ENCODE measurements around the gene BRD1. TPM values are rescaled to one million over a fixed set of nuclear protein-coding genes. Genes with fewer than 3 reads are reported as not detected.

Gene BRD1
- total RNA-seq, 4 donors from 2014 or later = 69.3 to 116 (median 81.1) TPM

- no peaks in the 10 kb centered on the region for H3K27me3 ChIP-seq
- peaks cover 73% of the 10 kb centered on the region for H3K36me3 ChIP-seq
- no peaks in the 10 kb centered on the region for H3K9me3 ChIP-seq
- no peak overlapping the region for H3K4me3 ChIP-seq
- no peak for TF ChIP-seq EP300 (IDR thresholded peaks at IDR 0.05)
- TF ChIP-seq POLR2A (IDR thresholded peaks at IDR 0.05) = no peak
- no peak for TF ChIP-seq POLR2AphosphoS5 (IDR thresholded peaks at IDR 0.05)
- no peak for TF ChIP-seq CTCF (IDR thresholded peaks at IDR 0.05)
- DNase-seq (ENCODE audit: low spot score in 2 of 2) = no peak
- H3K27ac ChIP-seq = no peak overlapping the region
- WGBS = 93% methylated on average over 17 of the region's 40 CpGs
- no peaks in the 10 kb centered on the region for H3K4me1 ChIP-seq
Observed at GRCh38 chr22:49777569-49778249, 50.0 kb downstream of the BRD1 start.

GRCh38 chr22:49776891-49777290 is 50.8 kb downstream of the BRD1 start:
- peaks cover 75% of the 10 kb centered on the region for H3K36me3 ChIP-seq
- no peak overlapping the region for H3K27ac ChIP-seq
- DNase-seq (ENCODE audit: low spot score in 2 of 2) = no peak
- no peaks in the 10 kb centered on the region for H3K4me1 ChIP-seq
- TF ChIP-seq CTCF (IDR thresholded peaks at IDR 0.05) (no peak), POLR2AphosphoS5 (IDR thresholded peaks at IDR 0.05) (no peak), EP300 (IDR thresholded peaks at IDR 0.05) (no peak), POLR2A (IDR thresholded peaks at IDR 0.05) (no peak)
- no peaks in the 10 kb centered on the region for H3K9me3 ChIP-seq
- WGBS = 89% methylated on average over 7 of the region's 29 CpGs
- H3K27me3 ChIP-seq = no peaks in the 10 kb centered on the region
- no peak overlapping the region for H3K4me3 ChIP-seq

DNA sequence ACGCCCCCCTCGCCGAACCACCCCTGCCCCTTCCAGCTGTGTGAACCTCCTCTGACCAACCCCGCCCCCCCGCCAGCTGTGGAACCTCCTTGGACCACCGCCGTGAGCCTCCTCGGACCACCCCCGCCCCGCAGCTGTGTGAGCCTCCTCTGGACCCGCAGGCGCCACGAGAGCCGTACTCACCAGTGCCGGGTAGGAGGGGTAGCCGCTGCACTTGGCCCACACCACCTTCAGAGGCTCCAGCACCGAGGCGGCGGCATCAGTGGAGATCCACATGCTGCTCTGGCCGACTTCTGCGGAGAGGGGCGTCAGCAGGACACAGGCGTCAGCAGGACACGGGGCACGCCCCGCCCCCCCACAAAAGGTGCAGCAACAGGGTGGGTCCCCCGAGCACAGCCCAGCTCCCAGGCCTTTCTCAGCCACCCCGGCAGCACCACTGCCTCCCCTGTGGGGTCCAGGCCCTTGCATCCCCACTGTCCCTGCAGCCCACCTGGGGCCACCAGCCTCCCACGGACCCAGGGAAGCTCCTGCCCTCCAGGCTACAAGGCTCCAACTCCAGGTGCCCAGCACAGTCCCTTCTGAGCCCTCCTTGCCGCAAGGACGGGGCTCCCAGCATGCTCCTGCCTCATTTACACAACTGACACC is 51.7 kb downstream of the BRD1 start:
- Histone ChIP-seq H3K36me3 (peaks cover 66% of the 10 kb centered on the region), H3K4me1 (no peaks in the 10 kb centered on the region), H3K9me3 (no peaks in the 10 kb centered on the region), H3K27me3 (no peaks in the 10 kb centered on the region), H3K27ac (no peak overlapping the region), H3K4me3 (no peak overlapping the region)
- TF ChIP-seq CTCF (IDR thresholded peaks at IDR 0.05) (no peak), EP300 (IDR thresholded peaks at IDR 0.05) (no peak), POLR2A (IDR thresholded peaks at IDR 0.05) (no peak), POLR2AphosphoS5 (IDR thresholded peaks at IDR 0.05) (no peak)
- WGBS = 97% methylated on average over 20 of the region's 31 CpGs
- no peak for DNase-seq (ENCODE audit: low spot score in 2 of 2)

DNA sequence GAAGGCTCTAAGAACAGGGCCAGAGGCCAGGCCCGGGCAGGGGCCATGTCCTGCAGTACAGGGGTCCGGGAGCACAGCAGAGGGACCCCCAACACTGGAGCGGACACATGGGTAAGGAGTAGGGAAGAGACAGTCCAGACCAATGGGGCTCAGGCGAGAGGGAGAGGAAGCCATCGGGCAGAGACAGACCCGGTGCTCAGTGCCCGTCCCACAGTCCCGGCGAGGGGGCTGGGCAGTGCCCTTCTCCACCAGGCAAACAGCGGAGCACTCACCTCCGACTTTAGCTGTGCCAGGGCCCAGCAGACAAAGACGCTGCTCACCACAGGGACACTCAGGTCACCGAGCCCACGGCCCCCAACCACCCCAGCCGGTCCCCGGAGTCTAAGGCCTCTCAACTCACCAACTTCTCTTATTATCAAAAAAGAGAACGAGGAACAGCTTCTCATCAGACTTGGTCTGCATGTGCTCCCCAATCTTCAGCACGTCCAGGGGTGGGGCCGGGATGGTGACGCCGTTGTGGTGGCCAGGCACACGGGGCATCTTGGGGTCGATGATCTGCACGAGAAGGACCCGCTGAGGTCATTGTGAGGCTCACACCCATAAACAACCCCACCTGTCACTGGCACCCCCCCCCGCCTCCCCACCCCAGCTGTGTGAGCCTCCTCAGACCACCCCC is 52.3 kb downstream of the BRD1 start:
- Histone ChIP-seq H3K27ac (no peak overlapping the region), H3K27me3 (no peaks in the 10 kb centered on the region), H3K4me1 (no peaks in the 10 kb centered on the region), H3K9me3 (no peaks in the 10 kb centered on the region), H3K36me3 (peaks cover 65% of the 10 kb centered on the region), H3K4me3 (no peak overlapping the region)
- WGBS = 91% methylated on average over 26 of the region's 26 CpGs
- TF ChIP-seq POLR2A (IDR thresholded peaks at IDR 0.05) = no peak
- TF ChIP-seq EP300 (IDR thresholded peaks at IDR 0.05) = no peak
- no peak for TF ChIP-seq POLR2AphosphoS5 (IDR thresholded peaks at IDR 0.05)
- DNase-seq (ENCODE audit: low spot score in 2 of 2) = no peak

DNA sequence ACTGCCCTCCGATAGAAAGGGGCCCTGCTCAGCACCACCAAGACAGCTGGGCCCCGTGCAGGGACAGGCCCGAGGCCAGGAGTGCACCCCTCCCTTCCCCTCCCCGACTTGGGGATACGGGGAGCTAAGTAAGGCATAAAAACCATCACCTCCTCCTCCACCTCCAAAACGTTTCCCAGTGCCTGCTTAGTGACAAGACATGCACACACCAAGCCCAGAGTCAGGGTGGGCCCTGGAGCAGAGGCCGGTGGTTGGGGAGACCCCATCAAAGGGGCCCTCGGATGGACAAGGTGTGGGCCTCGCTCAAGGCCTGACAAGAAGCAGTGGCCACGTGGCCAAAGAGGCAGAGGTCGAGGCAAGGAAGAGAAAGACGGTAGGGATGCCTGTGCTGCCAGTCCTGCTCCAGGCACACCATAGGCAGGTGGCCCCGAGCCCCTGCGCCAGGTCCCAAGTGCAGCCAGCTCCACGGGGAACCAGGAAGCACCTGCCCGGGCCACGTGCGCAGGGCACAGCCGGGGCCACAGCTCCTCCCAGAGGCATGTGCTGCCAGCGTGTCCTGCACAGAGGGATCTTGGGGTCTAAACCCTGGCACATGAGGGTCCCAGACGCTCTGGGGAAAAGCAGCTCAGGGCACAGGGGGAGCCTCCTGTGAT is 53.0 kb downstream of the BRD1 start:
- no peaks in the 10 kb centered on the region for H3K9me3 ChIP-seq
- H3K4me3 ChIP-seq = no peak overlapping the region
- DNase-seq (ENCODE audit: low spot score in 2 of 2) = no peak
- no peaks in the 10 kb centered on the region for H3K4me1 ChIP-seq
- 77% methylated on average over 19 of the region's 21 CpGs for WGBS
- H3K27me3 ChIP-seq = no peaks in the 10 kb centered on the region
- TF ChIP-seq POLR2AphosphoS5 (IDR thresholded peaks at IDR 0.05) (no peak), EP300 (IDR thresholded peaks at IDR 0.05) (no peak), CTCF (IDR thresholded peaks at IDR 0.05) (no peak), POLR2A (IDR thresholded peaks at IDR 0.05) (no peak)
- no peak overlapping the region for H3K27ac ChIP-seq
- peaks cover 65% of the 10 kb centered on the region for H3K36me3 ChIP-seq

Measured in suprapubic skin (tissue), 4 donors.